ENCODE results near the gene INO80C.

Gene INO80C

GRCh38 chr18:35438480-35439234, 59.1 kb downstream of the INO80C start:
- ATAC-seq (ENCODE audit: insufficient read depth, low read depth), result no peak
- H3K4me1 ChIP-seq (ENCODE audit: insufficient read depth, low read length), result no peaks in the 10 kb centered on the region
- H3K4me2 ChIP-seq (ENCODE audit: insufficient read depth, low read length), result no peak overlapping the region
- no peaks in the 10 kb centered on the region for H3K79me2 ChIP-seq (ENCODE audit: insufficient read depth, low read length)
- TF ChIP-seq CTCF (IDR thresholded peaks at IDR 0.05; ENCODE audit: borderline replicate concordance, extremely low read depth, low read length, poor library complexity, severe bottlenecking) (no peak), EZH2 (IDR thresholded peaks at IDR 0.05; ENCODE audit: borderline replicate concordance, low read depth, low read length, severe bottlenecking) (no peak)
- H4K20me1 ChIP-seq (ENCODE audit: insufficient read depth, low read length), result no peaks in the 10 kb centered on the region
- DNase-seq, result no peak
- no peak overlapping the region for H3K9ac ChIP-seq (ENCODE audit: low read depth, low read length)
- H3K9me3 ChIP-seq (ENCODE audit: insufficient read depth, low read length, severe bottlenecking), result no peaks in the 10 kb centered on the region
- no peak overlapping the region for H3K4me3 ChIP-seq (ENCODE audit: low read depth in 1 of 2, low read length in 2 of 2)
- H3K36me3 ChIP-seq (ENCODE audit: insufficient read depth, low read length), result no peaks in the 10 kb centered on the region
- no peak overlapping the region for H2AFZ ChIP-seq (ENCODE audit: low read depth, low read length)
- H3K27me3 ChIP-seq (ENCODE audit: insufficient read depth, low read length, poor library complexity), result peaks cover 5% of the 10 kb centered on the region
- no peak overlapping the region for H3K27ac ChIP-seq (ENCODE audit: low read length)

- Histone ChIP-seq H3K9ac (ENCODE audit: low read depth, low read length) (no peak overlapping the region), H2AFZ (ENCODE audit: low read depth, low read length) (no peak overlapping the region), H3K79me2 (ENCODE audit: insufficient read depth, low read length) (no peaks in the 10 kb centered on the region), H3K9me3 (ENCODE audit: insufficient read depth, low read length, severe bottlenecking) (no peaks in the 10 kb centered on the region), H4K20me1 (ENCODE audit: insufficient read depth, low read length) (no peaks in the 10 kb centered on the region), H3K4me2 (ENCODE audit: insufficient read depth, low read length) (no peak overlapping the region), H3K27me3 (ENCODE audit: insufficient read depth, low read length, poor library complexity) (peaks cover 5% of the 10 kb centered on the region), H3K4me1 (ENCODE audit: insufficient read depth, low read length) (no peaks in the 10 kb centered on the region), H3K4me3 (ENCODE audit: low read depth in 1 of 2, low read length in 2 of 2) (no peak overlapping the region), H3K27ac (ENCODE audit: low read length) (no peak overlapping the region), H3K36me3 (ENCODE audit: insufficient read depth, low read length) (no peaks in the 10 kb centered on the region)
- DNase-seq, result no peak
- no peak for ATAC-seq (ENCODE audit: insufficient read depth, low read depth)
- no peak for TF ChIP-seq CTCF (IDR thresholded peaks at IDR 0.05; ENCODE audit: borderline replicate concordance, extremely low read depth, low read length, poor library complexity, severe bottlenecking)
- TF ChIP-seq EZH2 (IDR thresholded peaks at IDR 0.05; ENCODE audit: borderline replicate concordance, low read depth, low read length, severe bottlenecking), result no peak
Observed at GRCh38 chr18:35437836-35438235, 59.9 kb downstream of the INO80C start.

GRCh38 chr18:35436076-35436649, 61.6 kb downstream of the INO80C start:
- Histone ChIP-seq H3K4me2 (ENCODE audit: insufficient read depth, low read length) (no peak overlapping the region), H3K79me2 (ENCODE audit: insufficient read depth, low read length) (no peaks in the 10 kb centered on the region), H3K4me3 (ENCODE audit: low read depth in 1 of 2, low read length in 2 of 2) (no peak overlapping the region), H3K9ac (ENCODE audit: low read depth, low read length) (no peak overlapping the region), H3K4me1 (ENCODE audit: insufficient read depth, low read length) (no peaks in the 10 kb centered on the region), H4K20me1 (ENCODE audit: insufficient read depth, low read length) (no peaks in the 10 kb centered on the region), H3K27ac (ENCODE audit: low read length) (no peak overlapping the region), H3K36me3 (ENCODE audit: insufficient read depth, low read length) (no peaks in the 10 kb centered on the region), H2AFZ (ENCODE audit: low read depth, low read length) (no peak overlapping the region), H3K27me3 (ENCODE audit: insufficient read depth, low read length, poor library complexity) (peaks cover 5% of the 10 kb centered on the region), H3K9me3 (ENCODE audit: insufficient read depth, low read length, severe bottlenecking) (no peaks in the 10 kb centered on the region)
- DNase-seq (no peak), ATAC-seq (ENCODE audit: insufficient read depth, low read depth) (no peak)
- TF ChIP-seq CTCF (IDR thresholded peaks at IDR 0.05; ENCODE audit: borderline replicate concordance, extremely low read depth, low read length, poor library complexity, severe bottlenecking), result no peak
- TF ChIP-seq EZH2 (IDR thresholded peaks at IDR 0.05; ENCODE audit: borderline replicate concordance, low read depth, low read length, severe bottlenecking), result no peak

All from DND-41 (cell line).